ENCODE results near the gene IGLL1. TPM values are rescaled to one million over a fixed set of nuclear protein-coding genes. Genes with fewer than 3 reads are reported as not detected.
"Not testable (repeated sequence)": the region's sequence is repeated elsewhere in the genome, so short reads cannot be mapped to it uniquely, and the experiment has no call there.

The IGLL1 gene
- not detected in 2 replicates for total RNA-seq (2014; rRNA removed; shearing (Covaris generic))

DNA sequence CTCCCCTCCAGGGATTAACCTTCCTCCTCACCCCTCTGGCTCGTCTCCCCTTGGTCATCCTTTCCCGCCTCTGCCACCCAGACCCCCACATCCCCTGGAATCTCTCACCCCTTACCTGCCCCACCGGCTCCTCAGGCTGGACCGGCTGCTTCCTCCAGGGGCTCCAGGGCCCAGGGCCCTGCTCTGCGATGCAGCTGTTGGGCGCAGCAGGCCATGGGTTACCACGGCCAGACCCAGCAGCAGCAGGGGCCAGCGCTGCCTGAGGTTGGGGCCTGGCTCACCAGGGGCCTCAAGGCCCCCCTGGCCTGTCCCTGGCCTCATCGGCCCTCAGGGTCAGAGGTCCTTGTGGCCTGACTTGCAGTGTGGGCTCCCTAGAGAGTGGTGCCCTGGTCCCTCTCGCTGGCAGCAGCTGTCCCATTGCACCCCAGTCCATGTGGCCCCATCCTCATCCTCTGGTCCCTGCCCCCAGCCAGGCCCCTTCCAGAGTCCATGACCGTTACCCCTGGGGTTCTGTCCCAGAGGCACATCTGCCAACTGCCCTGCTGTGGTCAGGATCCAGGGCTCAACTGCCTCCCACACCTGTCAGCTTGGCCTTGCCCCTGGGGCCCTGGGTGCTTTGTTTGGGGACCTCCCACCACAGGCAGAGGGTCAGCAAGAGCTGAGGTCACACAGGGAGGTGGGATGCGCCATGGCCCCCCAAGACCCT, at the start of gene IGLL1:
IGLL1 (minus strand) TSS at position 421 of the 706 bp plus-strand sequence; CDS start at position 321, 100 bp downstream.
- DNase-seq (ENCODE audit: low read depth), result no peak

DNA sequence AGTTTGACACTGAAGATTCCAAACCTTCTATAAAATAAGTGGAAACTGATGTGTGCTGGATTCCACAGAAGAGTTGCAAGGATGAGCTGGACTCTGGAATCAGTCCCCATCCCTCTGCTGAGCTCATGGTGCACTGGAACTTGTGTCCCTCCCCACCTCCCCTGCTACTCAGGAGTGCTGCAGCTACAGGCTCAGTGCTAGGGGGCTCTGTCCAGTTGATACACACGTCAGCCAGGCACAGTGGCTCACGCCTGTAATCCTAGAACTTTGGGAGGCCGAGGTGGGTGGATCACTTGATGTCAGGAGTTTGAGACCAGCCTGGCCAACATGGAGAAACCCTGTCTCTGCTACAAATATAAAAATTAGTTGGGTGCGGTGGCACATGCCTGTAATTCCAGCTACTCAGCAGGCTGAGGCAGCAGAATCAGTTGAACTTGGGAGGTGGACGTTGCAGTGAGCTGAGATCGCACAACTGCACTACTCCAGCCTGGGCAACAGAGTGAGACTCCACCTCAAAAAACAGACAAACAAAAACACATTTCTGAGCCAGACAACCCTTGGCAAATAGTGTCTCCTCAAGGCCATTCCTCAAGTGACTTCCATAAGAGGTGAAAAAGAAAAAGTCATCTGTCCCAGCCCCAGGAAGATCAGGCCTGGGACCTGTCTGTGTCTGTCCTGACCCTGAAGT, 48.1 kb upstream of the IGLL1 start:
- not testable (repeated sequence) for DNase-seq (ENCODE audit: low read depth)

DNA sequence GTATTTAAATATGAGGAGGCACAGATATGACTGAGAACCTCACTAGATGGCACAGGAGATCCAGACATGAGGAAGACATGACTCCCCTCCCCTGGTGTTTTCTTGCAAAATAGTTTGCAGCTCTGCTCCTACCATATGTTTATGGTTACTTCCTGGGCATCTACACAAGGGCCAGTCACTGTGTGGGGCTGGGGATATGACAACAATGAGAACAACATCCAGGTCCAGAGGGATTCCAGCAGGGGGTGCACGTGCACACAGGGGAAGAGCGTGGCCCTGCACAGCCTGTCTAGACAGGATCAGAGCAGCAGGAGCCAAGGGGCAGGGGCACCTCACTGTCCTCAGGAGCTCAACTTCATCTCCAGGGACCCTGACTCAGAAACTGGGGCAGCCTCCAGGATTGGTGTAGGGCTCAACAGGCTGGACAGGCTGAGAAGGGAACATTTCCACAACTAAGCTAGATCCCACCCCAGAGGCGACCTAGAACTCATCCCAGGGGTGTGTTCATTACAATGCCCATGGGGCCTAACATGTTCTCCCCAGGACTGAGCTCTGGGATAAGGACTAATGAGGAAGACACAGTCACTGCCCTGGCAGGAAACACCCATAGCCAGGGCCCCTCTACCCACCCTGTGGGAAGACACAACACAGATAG, 47.4 kb upstream of the IGLL1 start:
- peak; percentile 47 for DNase-seq (ENCODE audit: low read depth)

DNA sequence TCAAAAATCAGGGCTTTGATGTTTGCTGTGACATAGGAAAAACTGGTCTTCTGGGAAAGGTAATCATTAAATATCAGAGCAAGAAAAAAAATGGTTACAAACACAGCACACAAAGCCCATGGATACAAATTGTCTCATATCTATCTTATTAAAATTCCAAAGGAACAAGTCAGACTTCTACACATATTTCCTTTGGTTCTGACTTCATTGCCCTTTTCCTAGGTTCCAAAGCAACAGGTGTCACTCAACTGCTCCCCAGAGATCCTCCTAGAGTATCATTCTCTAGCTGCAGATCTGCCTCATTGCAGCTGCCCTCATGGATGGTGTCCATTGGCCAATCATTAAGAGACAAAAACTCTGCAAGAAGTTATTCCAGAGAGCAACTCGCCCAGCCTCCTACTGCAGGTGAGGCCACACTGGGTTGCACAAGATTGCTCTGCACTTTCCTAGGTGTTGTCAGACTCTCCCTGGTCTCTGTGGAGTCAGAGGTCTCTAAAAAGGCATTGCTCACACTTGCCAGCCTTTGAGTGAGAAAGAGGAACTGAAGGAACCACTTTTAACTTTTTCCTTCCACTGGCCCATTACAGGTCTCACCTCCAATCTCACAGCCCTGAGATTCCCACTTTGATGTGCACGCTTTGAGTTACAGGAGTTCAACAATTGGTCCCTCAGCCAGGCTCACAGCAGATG, 46.3 kb upstream of the IGLL1 start:
- DNase-seq (ENCODE audit: low read depth), result no peak

DNA sequence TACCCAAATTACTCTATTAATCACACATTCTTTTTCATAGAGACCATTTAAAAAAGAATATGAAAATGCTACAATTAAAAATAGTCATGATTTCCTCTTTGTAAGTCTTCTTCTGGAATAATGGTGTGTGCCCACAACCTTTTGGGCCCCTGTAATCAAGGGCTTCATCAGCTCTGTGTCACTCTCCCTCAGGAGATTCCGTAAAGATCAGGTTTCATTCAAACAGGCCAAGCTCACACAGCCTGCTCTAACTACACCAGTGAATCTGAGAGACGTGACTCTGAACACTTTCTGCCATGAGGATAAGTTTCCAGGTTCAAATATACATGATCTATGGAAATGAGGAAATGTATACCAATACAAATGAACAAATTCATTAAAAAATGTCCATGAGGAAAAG, 42.5 kb upstream of the IGLL1 start:
- DNase-seq (ENCODE audit: low read depth), result peak; percentile 10

DNA sequence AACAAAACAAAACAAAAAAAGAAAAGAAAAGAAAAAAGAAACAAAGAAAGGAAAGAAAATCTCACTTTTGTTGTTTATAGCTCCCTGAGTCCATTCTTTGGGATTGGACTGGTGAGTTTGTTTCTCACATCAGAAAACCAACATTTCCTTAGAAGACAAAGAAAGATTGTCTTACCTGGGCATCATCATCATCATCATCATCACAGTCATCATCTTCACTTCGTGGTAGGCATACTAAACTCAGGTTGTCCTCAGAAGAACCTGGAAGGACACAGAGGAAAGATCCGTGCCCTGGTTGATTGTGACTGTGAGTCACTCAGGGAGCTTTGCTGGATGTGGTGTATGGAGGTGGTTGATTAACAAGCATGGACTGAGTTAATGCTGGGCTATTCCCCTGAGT, 41.8 kb upstream of the IGLL1 start:
- DNase-seq (ENCODE audit: low read depth), result not testable (repeated sequence)

DNA sequence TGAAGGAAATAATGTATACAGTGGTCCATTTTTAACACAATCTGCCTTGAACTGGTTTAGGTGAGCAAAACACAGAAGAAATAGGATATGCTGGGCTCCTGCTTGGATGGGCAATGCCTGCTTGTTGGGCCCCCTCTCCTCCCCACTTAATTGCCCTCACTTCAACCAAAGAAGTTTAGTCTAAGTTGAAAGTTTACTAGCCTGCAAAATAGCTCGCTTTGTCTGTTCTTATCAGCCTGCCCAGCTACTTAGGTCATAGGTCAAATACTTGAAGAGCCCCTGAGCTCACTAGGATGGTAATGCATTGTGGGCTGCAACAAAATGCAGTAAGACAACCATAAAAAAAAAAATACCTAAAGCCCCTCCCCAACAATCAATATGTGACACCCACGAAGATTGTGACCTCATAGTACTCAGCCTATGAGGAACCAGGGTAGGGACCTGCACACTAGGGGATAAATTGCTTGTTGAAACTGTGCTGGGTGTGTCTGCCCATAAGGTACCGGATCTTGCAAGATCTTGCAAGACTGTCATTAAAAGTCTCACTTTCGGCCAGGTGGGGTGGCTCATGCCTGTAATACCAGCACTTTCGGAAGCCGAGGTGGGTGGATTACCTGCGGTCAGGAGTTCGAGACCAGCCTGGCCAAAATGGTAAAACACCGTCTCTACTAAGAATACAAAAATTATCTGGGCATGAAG, 41.1 kb upstream of the IGLL1 start:
- DNase-seq (ENCODE audit: low read depth), result no peak

DNA sequence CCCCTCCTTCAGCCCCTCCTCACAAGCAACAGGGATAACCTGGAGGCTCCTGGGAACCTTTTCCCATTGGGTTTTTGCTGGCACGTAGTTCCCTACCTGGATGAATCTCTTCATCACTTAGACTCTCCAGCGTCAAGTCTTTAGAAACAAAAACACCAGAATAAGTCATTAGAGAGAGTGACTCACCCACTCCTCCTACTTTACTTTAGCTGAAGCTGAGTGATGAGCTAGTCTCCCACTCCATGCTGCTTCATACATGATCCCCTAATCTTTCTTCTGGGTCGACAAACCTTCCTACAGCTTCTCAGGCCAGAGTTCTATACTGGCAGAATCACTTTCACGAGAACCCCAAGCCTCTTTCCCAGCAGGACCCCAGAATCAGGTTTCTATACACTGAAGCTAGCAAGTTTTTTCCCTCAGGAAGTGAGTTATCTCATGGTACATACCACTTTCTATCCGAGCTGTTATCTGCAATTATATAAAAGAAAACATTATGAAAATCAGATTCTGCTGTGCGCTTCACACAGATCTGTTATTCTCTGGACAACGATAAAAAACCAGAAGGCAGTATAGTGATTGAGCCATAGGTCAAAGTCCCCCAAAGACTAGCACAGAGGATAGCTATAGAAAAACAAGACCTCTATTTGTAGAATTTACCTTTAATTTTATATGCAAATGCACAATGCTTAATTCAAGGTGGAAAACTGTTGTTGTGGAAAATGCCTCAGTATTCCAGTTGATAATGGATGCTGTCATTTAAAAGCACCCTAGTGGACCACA, 33.3 kb upstream of the IGLL1 start:
- DNase-seq (ENCODE audit: low read depth), result no peak

DNA sequence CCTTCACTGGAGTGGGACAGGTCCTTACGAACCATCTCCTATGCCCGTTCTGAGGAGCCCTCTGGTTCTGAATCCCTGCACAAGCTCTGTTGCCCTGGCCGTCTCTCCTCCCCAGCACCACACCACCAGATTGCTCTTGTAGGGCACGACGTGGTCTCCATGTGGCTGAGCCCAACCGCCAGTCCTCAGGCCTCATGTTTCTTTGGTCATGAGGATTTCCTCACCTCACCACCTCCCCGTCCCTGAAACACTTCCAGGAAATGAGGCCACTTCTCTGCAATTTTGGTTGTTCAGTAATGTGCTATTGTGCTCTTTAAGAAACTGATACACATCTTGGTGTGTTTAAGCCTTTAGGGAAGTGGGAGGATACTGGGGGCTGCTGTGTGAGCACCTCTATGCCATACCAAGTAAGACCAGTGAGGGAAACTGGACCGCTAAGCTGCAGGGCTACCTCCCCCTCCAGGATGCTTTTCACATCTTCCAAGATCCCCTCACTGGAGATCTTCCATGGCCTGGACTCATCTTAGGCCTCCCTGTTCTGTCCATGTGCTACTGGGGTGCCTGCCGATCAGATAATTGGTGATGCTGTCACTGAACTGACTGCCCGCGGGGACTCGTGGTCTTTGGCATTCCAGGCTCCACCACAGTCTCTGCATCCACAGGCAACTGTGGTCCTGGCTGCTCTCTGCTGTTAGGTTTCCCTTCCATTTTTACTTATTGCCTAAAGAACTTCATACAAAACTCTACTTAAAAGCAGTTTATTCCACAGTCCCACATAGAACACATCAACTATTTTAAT, 30.1 kb upstream of the IGLL1 start:
- peak; percentile 44 for DNase-seq (ENCODE audit: low read depth)

DNA sequence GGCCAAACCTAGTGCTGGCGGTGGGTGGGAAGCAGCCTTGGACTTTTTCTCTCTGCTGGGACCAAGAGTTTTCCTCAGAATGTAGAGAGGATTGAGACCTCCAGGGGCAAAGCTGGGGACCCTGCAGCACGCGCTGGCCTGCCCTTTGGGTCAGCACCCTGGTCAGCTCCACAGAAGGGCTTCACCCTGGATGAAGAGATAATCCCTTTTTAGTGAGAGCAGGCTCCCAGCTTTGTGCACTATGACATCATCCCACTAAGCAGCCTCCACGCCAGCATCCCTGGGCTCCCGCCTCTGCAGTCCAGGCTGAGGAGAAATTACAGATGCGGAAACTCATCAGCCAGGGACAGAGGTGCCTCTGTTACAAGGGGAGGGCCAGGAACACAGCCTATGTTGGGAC, 28.5 kb upstream of the IGLL1 start:
- peak; percentile 22 for DNase-seq (ENCODE audit: low read depth)

DNA sequence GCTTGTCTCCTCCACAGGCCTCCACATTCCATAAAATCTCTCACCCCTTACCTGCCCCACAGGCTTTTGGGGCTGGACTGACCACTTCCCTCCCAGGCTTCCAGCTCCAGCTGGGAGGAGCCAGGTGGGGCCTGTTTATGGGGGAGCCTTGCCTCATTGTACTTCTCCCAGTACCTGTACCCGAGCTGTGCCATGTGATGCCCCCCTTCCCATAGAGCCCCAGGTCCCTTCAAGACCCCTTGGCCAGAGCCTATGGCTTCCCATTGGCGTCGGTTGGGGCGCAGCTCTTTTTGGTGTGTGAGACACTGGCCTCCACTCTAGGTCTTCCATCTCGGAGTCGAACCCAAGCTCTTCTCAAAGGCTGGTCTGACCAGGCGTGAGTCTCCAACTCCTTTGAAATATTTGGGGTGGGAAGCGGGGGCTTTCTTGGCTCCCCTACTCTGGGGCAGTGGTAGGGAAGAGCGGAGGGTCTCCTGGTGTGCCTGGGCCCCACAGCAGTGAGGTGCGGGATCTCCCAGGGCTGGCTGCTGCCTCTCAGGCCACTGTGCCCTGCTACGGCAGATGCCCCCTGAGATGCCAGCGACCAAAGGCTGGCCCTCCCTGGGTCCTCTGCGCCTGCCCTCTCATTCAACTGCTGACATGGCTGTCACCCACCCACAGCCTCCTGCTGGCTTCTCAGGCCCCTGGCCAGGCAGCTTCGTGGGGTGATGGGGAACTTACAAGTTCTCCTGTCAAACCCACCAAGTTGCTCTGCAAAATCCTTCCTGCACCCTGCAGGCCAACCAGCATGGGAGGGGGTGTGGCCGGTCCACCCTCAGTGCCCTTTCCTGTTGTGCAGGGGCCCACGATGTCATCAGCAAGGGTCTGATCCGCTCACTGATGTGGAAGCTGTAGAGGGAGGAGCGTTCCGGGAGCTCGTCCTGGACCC, 26.4 kb upstream of the IGLL1 start:
- no peak for DNase-seq (ENCODE audit: low read depth)

DNA sequence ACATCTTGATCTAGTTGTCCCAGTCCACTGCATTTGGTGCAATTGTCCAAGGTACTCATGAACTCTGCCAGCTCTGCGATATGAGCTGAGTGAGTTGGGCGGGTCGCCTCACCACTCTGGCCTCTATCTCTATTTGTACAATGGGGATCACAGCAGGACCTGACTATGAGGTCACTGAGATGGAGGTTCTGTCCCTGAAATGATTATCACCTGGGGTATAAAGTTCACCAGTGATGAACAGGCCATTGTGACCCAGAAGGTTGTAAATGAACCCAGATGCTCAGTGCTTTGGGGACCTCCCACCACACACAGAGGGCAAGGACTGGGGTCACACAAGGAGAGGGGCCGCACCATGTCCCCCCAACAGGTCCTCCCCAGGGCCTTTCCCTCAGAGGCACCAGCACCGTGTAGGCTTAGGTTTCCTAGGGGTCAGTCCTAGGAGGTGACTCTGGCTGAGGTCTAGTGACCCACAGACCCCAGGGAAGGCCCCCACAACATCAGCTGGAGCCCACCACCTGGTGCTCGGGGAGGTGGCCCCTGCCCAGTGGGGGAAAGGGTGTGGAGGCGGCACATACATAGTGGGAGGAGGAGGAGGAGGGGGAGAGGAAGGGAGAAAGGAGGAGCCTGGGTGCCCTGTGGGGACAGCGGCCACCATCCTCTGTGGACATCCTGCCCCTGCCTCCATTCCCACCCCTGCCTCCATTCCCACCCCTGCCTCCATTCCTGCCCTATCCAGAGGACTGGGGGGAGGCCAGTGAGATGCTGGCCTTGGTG, 25.0 kb upstream of the IGLL1 start:
- no peak for DNase-seq (ENCODE audit: low read depth)

DNA sequence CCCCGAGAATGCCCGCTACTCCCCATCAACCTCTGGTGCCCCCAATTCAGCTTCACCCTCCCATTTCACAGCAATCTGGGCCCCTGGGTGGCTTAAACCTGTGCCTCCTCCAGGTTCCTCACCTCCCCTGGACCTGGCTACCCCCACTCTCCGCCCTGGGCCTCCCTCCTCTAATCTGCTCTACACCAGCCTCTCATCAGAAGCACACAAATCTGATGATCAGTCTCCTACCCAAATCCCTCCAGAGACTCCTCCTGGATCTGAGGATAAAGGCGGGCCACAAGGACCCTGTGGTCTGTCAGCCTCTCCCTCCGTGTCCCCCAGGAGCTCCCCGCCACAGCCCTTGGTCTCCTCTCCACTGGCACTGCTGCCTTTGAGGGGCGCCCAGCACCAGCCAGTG, 23.2 kb upstream of the IGLL1 start:
- DNase-seq (ENCODE audit: low read depth), result no peak

DNA sequence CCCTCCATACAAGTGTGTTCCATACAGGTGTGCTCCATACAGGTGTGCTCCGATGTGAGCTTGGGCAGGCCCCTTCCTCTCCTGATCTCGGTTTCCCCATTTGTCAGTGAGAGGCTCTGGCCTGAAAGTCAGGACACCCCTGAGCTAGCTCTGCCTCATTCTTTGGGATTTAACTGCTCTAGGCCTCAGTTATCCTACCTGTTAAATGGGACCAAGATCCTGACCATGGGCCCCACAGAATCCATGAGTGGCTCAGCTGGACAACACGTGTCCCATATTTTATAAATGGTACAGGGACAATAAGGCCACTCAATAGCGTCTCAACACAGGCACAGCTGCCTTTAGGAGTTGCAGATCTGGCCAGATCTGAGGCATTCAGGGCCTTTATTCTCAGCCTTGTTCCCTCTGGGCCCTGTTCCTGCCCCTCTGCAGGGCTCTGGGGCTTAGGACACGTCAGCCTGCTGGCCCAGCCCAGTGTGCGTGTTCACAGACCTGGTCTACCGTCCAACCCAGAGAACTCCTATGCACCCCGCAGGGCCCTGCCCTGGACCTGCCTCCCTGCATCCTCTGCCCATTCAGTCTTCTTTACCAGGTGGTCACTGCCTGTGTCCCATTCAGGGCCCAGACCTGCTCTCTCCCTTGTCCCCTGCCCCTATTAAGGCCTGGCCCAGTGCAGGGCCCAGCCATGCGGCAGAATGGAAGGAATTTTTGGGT, 18.9 kb upstream of the IGLL1 start:
- no peak for DNase-seq (ENCODE audit: low read depth)

DNA sequence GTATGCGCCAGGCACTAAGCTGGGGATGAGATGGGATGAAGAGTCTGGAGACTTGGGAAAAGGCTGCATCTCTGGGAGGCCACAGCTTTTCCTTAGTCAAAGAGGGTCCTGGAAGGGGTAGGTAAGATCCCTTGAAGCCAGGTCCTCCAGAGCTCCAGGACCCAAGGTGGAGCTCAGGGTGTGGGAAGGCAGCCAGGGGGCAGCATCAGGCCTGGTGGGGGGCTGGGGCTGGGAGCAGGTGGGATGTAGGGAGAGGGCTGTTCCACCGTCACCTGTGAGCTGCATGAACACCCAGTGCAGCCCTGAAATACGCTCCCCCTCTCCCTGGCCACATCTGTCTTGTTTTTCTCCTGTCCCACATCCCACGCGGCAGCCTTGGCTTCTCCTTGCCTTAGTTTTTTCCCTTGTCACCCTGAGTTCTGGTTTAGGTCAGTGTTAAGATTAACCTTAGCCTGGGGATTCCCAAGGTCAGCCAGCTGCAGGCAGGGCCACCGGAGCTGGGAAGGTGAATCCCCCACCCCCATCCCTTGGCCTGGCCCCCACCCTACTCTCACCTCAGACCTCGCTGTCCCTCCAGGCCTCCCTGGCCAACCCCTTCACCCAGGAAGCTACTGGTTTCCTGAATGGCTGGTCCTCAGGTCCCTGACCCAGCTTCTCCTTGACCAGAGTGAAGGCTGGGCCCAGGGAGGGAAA, 17.6 kb upstream of the IGLL1 start:
- DNase-seq (ENCODE audit: low read depth), result not testable (repeated sequence)

DNA sequence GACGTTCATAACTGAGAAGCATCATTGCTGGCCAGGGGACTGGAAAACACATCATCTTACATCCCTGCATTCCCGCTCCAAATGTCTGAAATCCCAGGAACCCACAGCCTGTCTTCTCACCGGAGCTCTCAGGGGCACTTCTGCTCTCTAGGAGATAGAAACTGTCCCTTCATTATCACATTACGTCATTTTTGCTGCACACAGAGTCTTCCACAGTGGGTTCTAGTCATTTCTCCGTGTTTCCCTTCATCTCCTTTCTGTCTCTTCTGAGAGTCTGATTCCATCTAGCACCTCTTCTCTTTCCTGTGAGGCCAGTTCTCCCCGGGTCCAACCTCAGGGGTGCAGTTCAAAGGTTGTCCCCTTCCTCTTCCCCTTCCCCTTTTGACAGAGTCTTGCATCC, 15.8 kb upstream of the IGLL1 start:
- DNase-seq (ENCODE audit: low read depth), result not testable (repeated sequence)

DNA sequence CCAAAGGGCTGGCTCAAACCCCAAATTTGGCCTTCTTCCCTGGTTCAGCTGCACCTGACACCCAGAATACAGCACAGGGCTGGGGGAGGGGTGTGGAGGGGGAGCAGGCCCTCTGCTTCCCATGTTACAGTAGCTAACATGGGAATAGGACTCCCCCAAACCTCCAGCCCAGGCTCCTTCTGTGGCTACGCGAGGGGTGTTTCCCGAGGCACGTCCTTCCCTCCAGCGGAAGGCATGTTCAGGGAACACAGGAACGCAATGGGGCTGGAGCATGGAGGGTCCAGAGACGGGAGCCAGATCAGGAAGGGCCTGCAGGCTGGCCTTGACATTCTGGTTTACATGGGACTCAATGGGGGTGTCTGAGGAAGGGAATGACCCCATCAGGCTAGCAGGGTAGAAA, 11.8 kb upstream of the IGLL1 start:
- DNase-seq (ENCODE audit: low read depth), result no peak
